Measurements from ENCODE around the gene CFAP97D1.
"Not testable (repeated sequence)": the region's sequence is repeated elsewhere in the genome, so short reads cannot be mapped to it uniquely, and the experiment has no call there.

CFAP97D1 gene

DNA sequence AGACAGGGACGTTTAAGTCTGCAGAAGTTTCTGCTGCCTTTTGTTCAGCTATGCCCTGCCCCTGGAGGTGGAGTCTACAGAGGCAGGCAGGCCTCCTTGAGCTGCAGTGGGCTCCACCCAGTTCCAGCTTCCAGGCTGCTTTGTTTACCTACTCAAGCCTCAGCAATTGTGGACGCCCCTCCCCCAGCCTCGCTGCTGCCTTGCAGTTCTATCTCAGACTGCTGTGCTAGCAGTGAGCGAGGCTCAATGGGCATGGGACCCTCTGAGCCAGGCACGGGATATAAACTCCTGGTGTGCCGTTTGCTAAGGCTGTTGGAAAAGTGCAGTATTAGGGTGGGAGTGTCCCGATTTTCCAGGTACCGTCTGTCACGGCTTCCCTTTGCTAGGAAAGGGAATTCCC is 17.8 kb downstream of the CFAP97D1 start:
- DNase-seq (ENCODE audit: low read depth, low spot score): not testable (repeated sequence)

DNA sequence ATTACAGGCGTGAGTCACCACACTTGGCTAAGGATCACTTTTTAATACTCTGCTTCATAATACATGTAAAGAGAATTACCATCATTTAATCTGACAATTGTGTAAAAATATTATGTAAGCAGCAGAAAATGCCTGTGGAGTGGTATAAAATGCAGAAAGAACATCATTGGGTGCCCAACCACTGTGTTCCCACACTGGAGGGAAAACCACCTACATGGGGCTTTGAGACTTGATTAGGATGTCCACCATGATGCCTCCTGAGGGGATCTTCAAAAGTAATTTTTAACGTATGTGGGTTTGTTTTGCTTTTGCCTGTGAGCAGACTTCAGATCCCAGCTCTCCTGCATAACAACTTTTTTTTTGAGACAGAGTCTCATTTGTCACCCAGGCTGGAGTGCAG is 18.8 kb downstream of the CFAP97D1 start:
- no peak for DNase-seq (ENCODE audit: low read depth, low spot score)

DNA sequence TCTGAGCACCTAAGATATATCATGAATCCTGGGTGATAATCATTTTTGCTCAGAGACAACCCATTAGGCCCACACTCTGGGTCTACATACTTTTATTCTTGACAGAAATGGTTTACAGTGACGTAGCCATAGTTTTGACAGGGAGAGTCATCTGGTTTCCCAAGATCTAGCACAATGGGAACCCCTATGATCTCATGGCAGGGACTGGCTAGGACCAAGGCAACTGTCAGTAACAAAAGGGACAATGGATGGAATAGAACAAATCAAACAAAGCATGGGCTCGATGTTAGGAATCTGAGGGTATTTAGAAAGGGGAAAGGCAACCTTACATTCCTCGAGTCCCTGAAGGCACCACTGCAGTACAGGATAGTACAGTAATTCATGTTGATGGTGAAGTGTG is 20.5 kb downstream of the CFAP97D1 start:
- no peak for DNase-seq (ENCODE audit: low read depth, low spot score)

DNA sequence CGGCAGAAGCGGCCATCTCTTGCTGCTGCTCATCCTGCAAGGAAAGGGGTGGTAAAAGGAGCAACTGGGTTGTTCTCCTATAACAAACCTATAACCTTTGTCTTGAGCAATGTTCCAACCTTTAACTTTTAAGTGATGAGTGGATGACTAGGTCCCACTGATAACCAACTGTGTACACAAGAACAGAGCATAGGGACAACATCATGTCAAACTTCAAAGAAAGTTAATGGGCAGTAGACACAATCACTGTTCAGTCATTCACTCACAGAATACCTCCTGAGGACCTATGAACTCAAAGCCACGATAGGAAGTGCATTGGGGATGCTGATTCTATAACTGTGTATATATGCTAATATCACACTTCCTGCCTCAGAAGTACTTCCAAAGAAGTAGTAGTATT is 21.6 kb downstream of the CFAP97D1 start:
- DNase-seq (ENCODE audit: low read depth, low spot score): no peak

DNA sequence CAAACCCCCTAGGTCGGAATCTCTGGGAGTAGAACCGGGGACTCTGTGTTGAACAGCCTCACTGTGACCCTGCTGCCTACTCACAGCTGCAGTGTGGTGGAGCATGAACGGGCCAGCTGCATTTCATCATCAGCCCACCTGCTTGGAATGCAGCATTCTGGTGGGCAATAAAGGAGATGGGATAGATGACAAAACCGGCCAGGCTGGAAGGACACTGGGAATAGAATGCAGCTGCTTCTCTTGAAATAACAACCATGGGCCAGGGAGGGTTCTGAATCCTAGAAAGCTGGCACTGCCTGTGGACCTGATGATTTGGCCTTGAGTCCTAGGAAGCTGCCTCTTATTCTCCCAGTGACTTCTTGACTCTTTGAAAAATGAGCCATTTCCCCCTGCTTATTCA is 23.5 kb downstream of the CFAP97D1 start:
- no peak for DNase-seq (ENCODE audit: low read depth, low spot score)

DNA sequence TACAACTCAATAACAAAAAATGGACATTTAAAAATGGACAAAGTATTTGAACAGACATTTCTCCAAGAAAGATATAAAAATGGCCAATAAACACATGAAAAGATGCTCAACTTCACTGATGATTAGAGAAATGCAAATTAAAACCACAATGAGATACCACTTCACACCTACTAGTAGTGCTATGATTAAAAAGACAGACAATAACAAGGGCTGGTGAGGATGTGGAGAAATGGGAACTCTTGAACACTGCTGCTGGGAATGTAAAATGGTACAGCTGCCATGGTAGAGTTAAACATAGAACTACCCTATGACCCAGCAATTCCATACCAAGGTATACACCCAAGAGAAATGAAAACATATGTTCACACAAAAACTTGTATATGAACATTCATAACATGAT is 24.9 kb downstream of the CFAP97D1 start:
- DNase-seq (ENCODE audit: low read depth, low spot score): no peak

DNA sequence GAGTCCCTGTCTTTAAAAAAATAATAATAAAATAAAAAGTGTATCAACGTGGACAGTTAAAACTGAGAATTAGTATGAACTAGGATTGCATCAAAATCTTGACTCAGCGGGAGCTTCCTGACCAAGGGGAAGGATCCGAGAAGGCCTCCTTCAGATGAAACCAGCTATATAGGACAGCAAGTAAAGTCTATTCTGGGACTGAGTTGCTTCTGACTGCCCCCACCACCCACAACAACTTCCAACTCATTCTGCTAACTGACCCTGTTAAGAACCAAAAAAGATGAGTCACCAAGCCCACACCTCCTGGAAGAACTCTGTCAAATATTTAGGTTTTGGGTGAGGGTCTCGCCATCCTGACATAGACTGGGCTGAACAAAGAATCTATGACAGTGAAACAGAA is 27.8 kb downstream of the CFAP97D1 start:
- no peak for DNase-seq (ENCODE audit: low read depth, low spot score)

DNA sequence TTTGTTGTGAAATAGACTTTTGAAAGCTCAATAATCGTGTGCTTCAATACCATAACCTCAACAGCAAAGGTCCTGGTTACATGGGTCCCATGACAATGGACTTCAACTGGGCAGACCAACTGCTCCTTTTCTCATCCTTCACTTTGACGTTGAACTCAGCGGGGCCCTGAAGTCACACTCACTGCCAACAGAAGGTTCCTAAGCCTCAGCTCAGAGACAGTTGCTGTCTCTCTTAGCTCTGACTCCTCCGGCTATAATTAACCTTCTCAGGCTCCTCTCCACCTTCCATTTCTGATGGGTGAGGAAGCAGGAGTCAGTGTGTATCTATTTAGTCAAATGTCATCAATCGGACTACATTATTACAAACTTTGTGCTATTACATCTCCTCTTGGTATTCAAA is 28.9 kb downstream of the CFAP97D1 start:
- DNase-seq (ENCODE audit: low read depth, low spot score): no peak

DNA sequence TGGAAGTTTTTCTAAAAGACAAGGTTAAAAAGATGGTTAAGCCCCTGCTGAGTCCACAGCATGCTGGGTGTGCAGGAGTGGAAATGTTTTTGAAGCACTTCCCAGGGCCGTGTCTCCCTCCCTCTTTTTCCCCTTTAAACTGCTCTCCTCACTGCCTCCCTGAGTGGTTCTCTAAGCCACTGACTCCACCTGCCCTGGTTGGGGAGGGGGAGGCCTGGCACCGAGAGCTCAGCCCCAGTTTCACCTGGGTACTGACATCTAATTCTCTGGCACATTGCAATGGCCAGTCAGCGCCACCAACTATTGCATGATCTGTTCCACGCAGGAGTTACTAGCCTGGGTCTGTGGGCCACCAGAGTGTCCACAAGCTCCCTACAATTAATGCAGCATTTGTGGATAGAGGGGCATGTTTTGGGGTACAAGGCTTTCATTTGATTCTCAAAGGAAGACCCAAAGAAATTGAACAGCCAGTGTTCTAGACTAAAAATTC is 30.0 kb downstream of the CFAP97D1 start:
- DNase-seq (ENCODE audit: low read depth, low spot score): no peak

DNA sequence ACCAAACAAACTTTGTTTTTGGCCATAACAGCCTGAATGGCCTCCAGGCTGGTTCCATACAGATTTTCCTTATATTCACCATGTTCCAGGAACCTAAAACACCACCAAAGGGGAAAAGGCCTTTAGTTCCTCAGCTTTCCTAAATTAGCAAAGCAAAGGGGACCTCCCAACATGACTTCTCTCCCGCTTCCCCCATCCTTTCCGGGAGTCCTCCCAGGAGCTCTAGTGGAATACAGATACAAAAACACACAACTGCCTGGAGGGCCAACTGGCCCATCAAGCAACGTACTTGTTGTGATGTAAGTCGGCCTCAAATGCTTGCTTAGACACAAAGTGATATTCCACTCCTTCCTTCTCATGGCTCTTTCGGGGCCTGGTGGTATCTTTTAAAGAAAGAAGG is 30.6 kb downstream of the CFAP97D1 start:
- no peak for DNase-seq (ENCODE audit: low read depth, low spot score)

DNA sequence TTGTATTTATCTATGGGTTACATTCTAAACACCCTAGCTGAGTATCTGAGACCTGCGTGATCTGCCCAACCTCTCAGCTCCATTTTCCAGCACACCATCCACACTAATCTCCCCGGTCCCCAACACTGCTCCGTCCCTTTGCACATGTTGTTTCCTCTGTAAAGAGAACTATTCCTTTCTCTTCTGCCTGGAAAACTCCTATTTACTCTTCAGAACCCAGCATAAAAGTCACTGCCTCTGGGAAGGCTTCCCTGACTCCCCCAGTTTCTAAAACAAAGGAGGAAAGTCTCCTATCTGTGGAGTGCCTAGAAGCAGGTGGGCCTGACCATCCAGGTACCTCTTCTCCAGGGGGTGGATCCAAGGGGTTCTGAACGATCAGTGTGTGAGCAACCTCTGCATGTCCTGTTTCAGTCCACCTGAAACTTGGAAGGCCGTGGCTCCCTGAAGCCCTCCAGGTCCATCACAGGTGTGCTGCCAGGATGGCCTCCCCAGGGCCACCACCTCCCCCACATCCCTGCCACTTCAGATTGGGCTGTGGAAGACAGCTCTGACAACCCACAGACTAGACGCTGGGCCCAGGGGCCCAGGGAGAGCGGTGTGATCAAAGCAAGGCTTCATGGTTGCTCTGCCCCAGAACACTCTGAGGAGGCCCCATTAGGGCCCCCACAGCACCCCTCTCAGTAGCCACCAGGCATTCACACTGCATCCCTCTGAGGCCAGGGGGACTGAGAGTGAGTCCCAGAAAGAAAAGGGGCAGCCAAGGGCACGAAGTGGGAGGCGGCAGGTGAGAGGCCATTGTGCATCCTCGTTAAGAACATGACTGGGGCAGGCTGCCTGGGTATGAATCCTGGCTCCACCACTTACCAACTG is 32.4 kb downstream of the CFAP97D1 start:
- no peak for DNase-seq (ENCODE audit: low read depth, low spot score)

DNA sequence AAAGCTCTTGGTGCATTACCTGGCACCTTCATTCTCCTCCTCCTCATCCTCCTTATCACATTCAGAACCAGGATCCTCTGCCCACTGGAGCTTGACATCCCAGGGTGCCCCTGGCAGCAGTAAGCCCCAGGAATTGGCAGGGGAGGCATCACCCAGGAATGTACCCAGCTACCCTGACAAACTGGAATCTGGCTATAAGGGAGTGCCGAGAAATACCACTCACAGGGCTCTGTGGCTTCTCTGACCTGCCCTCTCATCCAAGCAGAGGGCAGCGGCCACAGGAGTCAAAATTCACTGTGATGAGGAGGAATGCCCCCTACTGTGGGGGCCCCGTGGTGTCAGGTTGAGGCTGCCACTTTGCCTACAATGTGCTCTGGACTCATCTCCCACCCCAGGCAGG is 33.2 kb downstream of the CFAP97D1 start:
- DNase-seq (ENCODE audit: low read depth, low spot score): no peak

DNA sequence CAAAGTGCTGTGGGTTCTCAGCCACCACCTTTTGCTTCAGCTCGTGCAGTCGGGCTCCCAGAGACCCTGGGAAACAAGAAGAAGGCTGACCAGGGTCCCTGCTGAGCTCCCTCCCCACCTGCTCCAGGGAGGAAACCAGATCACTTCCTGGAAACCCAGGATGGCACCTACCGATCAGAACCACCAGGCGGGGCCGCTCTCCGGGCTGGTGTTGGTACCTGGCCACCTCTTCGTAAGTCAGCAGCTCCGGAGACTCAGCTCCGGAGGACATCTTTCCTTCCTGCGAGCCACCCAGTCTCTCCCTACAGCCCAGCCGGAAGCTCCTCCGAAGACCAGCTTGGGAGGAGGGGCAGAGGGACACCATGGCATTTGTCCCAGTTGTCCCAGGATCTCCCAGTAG is 33.8 kb downstream of the CFAP97D1 start:
- no peak for DNase-seq (ENCODE audit: low read depth, low spot score)

DNA sequence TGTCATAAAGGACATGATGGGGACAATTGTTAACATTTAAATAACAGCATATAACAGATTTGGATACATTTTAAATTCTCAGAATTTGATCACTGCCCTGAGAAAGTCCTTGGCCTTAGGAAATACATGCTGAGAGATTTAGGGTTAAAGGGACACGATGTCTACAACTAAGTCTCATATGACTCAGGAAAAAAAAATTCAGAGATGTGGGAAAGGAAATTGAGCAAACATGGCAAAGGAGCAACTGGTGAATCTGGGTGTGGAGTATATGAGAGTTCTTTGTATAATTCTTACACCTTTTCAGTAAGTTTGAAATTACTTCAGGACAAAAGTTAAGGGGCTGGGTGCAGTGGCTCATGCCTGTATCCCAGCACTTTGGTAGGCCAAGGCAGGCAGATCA is 34.5 kb downstream of the CFAP97D1 start:
- no peak for DNase-seq (ENCODE audit: low read depth, low spot score)

DNA sequence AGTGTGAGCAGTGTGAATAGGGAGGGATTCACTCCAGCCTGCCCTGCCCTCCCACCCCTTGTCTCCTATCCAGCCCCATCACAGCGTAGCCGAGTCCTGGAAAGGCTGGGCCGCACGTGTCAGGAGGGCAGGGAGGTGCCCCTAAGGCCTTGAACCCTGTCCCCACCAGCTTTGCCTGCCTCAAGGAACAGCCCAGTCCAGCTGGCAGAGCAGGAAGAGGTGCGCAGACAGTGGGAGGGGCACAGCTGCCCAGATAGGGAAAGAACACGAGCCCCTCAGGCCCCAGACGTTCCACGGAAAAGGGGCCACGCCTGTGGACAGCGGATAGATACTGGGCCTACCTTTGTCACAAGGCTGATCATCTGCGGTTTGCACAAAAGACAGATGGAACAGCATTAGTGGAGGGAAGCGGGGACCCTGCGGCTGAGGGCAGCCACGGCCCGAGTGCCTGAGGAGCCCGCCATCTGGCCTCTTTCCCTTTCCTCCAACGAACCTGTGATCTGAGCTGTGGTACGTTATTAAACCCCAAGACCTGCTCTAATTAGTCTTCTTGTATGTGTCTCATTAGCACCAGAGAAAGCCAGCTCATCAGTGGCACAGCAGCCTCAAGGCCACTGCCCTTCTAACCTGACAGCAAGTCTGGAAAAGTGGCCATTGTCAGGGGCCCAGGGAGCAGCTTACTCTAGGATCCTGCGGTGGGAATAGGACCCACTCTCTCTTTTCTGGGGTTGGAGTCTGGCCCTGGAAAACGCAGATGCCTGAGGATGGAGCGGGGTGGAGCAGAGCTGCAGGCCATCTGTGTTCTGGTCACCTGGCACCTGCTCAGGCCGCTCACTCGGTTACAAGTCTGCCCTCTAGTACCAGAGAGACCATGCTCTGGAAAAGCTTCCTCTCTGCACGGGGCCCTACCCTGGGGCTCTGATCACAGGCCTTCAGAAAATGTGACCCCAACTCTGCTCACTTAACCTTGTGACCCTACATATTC is 36.4 kb downstream of the CFAP97D1 start:
- DNase-seq (ENCODE audit: low read depth, low spot score): no peak

DNA sequence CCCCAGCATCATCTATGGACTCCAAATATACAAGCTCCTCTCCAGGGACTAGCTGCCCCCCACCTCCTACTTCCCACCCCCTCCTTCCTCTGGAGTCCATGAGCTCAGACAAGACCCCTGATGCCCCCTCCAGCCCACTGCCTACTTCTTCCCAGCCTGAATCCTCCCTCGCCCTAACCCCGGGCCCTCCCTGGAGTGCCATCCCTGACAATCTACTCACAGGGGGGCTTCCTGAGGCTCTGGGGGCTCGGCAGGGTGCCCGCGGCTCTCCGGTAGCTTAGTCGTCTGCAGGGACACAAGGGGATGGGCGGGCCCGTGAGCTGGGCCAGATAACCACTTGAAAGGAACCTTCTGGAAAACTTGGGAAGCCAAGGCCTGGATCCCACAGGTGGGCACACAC is 37.6 kb downstream of the CFAP97D1 start:
- DNase-seq (ENCODE audit: low read depth, low spot score): no peak

DNA sequence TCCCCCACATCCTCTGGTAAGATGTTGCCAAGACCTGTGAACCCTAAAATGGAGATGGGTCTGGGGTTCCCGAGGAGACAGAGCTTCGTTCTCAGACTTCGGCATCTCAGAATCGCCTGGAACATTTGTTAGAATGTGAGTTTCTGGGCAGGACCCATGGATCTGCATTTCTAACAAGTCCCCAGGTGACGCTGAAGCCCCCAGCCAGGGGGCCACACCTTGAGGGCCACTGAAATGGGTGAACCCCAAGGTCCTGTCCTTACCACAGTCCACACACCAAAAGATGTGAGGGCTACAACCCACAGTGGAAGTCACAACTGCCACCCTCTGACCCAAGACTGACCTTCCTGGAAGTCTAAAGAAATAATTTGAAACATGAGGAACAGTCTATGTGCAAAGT is 38.7 kb downstream of the CFAP97D1 start:
- no peak for DNase-seq (ENCODE audit: low read depth, low spot score)

DNA sequence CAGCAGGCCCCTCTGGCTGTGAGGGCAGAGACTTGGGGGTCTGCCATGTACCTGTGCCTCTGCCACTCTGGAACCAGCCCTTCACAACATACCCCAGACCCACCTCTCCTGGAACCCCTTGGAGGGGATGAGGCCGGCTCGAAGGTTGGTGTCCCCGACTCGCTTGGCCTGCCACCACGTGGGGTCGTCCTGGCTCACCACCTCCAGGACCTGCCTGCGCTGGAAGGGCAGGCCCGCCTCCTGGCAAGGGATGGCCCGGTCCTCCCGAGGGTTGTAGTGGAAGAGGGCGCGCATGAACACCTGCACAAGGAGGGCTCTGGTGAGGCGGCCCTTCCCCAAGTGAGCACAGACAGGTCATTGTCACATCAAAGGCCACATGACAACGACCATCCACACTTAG is 40.5 kb downstream of the CFAP97D1 start:
- no peak for DNase-seq (ENCODE audit: low read depth, low spot score)

DNA sequence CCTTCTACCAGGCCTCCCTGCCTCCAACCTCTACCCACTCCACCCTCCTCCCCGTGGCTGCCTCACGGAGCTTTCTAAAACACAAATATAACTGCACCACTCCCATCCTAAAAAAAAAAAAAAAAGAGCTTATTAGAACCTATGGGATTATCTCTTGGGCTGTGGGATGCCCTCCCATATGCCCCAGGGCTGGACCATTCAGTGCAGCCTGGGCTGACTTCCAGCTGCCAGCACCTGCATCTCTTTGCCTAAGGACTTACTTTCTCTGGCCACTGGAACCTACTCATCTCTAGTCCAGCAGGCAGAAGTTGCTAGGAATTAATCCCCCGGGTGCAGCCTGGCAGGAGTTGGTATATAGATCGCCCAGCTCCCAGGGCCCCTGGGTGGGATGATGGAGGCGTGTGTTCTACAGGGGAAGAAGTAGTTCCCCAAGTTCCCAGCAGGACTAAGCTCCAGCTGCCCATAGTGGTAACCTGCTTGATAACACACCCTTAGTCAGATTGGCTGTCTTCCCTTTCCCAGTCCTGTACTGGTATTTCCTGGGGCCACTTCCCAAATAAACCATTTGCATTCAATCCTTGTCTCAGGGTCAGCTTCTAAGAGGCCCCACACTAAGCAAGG is 42.4 kb downstream of the CFAP97D1 start:
- no peak for DNase-seq (ENCODE audit: low read depth, low spot score)

DNA sequence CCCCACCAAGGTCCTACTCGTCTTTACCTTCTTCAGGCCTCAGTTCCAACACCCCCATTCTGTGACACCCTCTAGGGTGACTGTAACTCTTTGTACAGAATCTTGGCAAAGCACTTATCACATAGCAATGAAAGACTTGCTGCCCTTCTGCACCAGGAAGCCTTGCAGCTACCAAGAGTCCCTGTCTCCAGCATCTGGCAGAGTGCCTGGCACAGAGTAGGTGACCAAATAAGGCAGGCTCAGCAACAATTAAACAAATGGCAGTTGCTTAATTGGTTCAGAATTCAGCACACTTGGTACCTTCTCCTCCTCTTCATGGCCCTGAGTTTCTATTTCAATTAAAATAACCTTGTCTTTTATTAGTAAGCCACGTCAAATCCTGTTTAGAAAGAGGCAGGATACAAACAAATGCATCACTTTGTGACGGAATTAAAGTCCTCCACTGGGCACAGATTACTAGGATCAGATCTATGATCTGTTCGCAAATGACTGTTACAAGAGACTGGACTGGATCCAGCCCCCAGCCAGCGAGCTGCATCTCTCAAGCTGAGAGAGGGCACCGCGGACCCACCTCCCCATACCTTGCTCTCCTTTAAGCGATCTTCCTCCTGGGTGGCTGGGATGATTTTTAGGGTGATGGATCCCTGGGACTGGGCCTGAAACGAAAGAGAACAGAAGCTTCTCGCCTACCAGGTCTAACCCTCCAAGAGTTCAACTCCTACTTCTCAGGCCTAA is 43.3 kb downstream of the CFAP97D1 start:
- no peak for DNase-seq (ENCODE audit: low read depth, low spot score)

DNA sequence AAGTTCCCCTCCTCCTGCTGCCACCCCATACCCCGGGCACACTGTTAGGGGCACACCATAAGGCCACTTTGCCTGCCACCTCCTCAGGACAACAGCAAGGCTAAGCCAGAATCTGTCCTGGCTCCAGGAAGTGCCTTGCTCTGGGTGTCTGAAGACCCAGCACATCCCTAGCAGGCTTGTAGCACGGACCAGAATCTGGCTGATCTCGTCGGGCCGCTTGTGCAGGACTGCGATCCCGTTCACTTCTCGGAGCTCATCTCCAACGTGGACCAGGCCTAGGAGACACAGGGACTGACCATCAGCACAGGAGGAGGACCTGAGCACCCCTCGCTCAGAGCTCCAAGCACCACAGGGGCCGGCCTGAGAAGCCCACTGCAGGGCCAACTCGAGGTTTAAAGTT is 45.3 kb downstream of the CFAP97D1 start:
- no peak for DNase-seq (ENCODE audit: low read depth, low spot score)
